ENCODE data around the gene KCTD2.

DNA sequence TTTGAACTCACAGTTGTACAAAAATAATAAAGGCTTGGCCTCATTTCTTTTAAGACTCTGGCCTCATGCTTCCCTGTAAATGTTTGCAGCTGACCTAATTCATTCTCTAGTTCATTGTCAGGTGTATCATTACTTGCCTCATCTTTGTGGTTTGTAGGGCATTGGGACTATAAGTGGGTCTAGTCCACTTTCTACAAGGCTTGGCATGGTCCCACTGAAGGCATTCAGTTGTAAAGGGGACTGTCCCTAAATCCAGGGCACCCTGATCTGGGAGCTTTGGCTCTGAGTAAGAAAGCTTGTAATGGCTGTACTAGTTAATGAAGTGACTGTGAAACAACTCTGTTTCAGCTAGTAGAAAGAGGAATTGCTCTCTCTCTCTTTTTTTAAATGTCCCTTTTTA lies 2.7 kb downstream of the KCTD2 start:
- TF ChIP-seq CTCF (IDR thresholded peaks at IDR 0.05; ENCODE audit: low read depth, low read length, poor library complexity, severe bottlenecking) = no peak
- TF ChIP-seq EZH2phosphoT487 (IDR thresholded peaks at IDR 0.05; ENCODE audit: borderline replicate concordance, low read length) = no peak

Measured in DOHH2 (cell line).